Endothelial cell of umbilical vein (primary cell): Measurements from ENCODE around the gene METTL27. TPM values are rescaled to one million over a fixed set of nuclear protein-coding genes. Genes with fewer than 3 reads are reported as not detected.

Experiments
- BruUV-seq: library from RNA; stranded (reverse); fragments of 400-500 nt; replicated peaks from 2 replicates; lab custom pipeline; 2021; lab: Mats Ljungman, UMichigan
- CTCF ChIA-PET: fragments of 300-600, 350-600 bp; sonication (Branson Sonifier 250); formaldehyde crosslinking; loops from one replicate; lab custom pipeline; 2021; ENCODE audit warnings: antibody characterized with exemption, inconsistent platforms; lab: Charles Lee
- POLR2A ChIA-PET: fragments of 300-600, 350-600 bp; sonication (Branson Sonifier 250); formaldehyde crosslinking; loops from one replicate; lab custom pipeline; 2021; ENCODE audit warnings: antibody characterized with exemption, inconsistent platforms; lab: Charles Lee
- DNase-seq: peaks from one replicate; pipeline ENCODE4 v3.0.0-alpha.2; 2011; ENCODE audit warnings: low read depth, low spot score
- FAIRE-seq: peaks from 2 replicates; lab custom pipeline; 2011; peaks lifted over from hg19 to GRCh38; lab: Jason Lieb, UNC
- H2AFZ ChIP-seq: 2 replicates; pipeline ENCODE4 v1.6.0; 2012; ENCODE audit warnings: low read depth, low read length, control low read depth, inconsistent platforms
- H3K27ac ChIP-seq: 2 replicates; pipeline ENCODE4 v1.5.1; 2011; ENCODE audit warnings: low read depth, mild to moderate bottlenecking, control low read depth, low read length, moderate library complexity; ENCODE audit not compliant: insufficient read depth
- H3K27me3 ChIP-seq, 2 experiments: 2 replicates each; pipeline versions ENCODE4 v1.6.0 to v1.6.1; 2011; ENCODE audit warnings: low read length in 2 of 2, mixed read lengths in 1 of 2; ENCODE audit not compliant: control insufficient read depth in 2 of 2, insufficient read depth in 2 of 2
- H3K36me3 ChIP-seq, 2 experiments: 2 replicates in 1 of 2; 3 replicates in 1 of 2; pipeline ENCODE4 v1.5.1; 2011; ENCODE audit warnings: low read length in 2 of 2, mild to moderate bottlenecking in 1 of 2, moderate library complexity in 1 of 2; ENCODE audit not compliant: control insufficient read depth in 2 of 2, insufficient read depth in 2 of 2; ENCODE audit errors: extremely low read depth in 1 of 2
- H3K4me1 ChIP-seq: 3 replicates; pipeline ENCODE4 v1.5.1; 2011; ENCODE audit warnings: mild to moderate bottlenecking, low read length; ENCODE audit not compliant: control insufficient read depth, insufficient read depth; ENCODE audit errors: extremely low read depth
- H3K4me2 ChIP-seq: 2 replicates; pipeline ENCODE4 v1.6.1; 2011; ENCODE audit warnings: low read length, control low read depth, mixed read lengths; ENCODE audit not compliant: insufficient read depth
- H3K4me3 ChIP-seq, 3 experiments: fragments of 200-600 bp in 1 of 3; sonication (generic), shearing (Covaris generic) in 1 of 3; replicated peaks in 1 of 3; 2 replicates each; pipeline ENCODE4 v1.5.1; 2011 to 2016; ENCODE audit warnings: control low read depth in 3 of 3, low read length in 3 of 3, mild to moderate bottlenecking in 2 of 3, inconsistent platforms in 1 of 3, low read depth in 1 of 3, moderate library complexity in 1 of 3; ENCODE audit not compliant: insufficient read depth in 1 of 3
- H3K79me2 ChIP-seq: 2 replicates; pipeline ENCODE4 v1.6.0; 2012; ENCODE audit warnings: low read length, inconsistent platforms; ENCODE audit not compliant: control insufficient read depth, insufficient read depth
- H3K9ac ChIP-seq: replicated peaks from 2 replicates; pipeline ENCODE3; 2011; ENCODE audit warnings: low read length, control low read depth; ENCODE audit not compliant: insufficient read depth; ENCODE audit errors: extremely low read depth
- H3K9me1 ChIP-seq: replicated peaks from 3 replicates; pipeline ENCODE4 v1.6.0; 2011; ENCODE audit warnings: mild to moderate bottlenecking, low read length; ENCODE audit not compliant: control insufficient read depth, insufficient read depth; ENCODE audit errors: extremely low read depth
- H3K9me3 ChIP-seq: replicated peaks from 2 replicates; pipeline ENCODE4 v1.5.1; 2012; ENCODE audit warnings: low read length, inconsistent platforms; ENCODE audit not compliant: control insufficient read depth, insufficient read depth
- H4K20me1 ChIP-seq: replicated peaks from 2 replicates; pipeline ENCODE3; 2011; ENCODE audit warnings: mild to moderate bottlenecking, low read length; ENCODE audit not compliant: control insufficient read depth, insufficient read depth; ENCODE audit errors: extremely low read depth
- CTCF ChIP-seq, 2 donors: IDR thresholded peaks; 1 replicate in 1 of 2; 2 replicates in 1 of 2; pipeline ENCODE4 v1.5.1; 2011; ENCODE audit warnings: low read length in 2 of 2, mild to moderate bottlenecking in 2 of 2, moderate library complexity in 2 of 2, control low read depth in 1 of 2, inconsistent platforms in 1 of 2, low read depth in 1 of 2; ENCODE audit not compliant: insufficient read depth in 1 of 2; ENCODE audit errors: extremely low read depth in 1 of 2
- EZH2 ChIP-seq: IDR thresholded peaks from 2 replicates; pipeline ENCODE4 v1.6.1; 2012; ENCODE audit warnings: borderline replicate concordance, low read depth, mild to moderate bottlenecking, moderate library complexity, low read length, inconsistent platforms; ENCODE audit not compliant: severe bottlenecking
- FOS ChIP-seq: IDR thresholded peaks from 2 replicates; pipeline ENCODE4 v1.6.1; 2011; ENCODE audit warnings: mild to moderate bottlenecking, low read length, moderate library complexity, borderline replicate concordance; ENCODE audit not compliant: insufficient read depth
- GATA2 ChIP-seq: IDR thresholded peaks from 2 replicates; pipeline ENCODE4 v1.7.0; 2011; ENCODE audit warnings: low read depth, mild to moderate bottlenecking, moderate library complexity, mixed read lengths, low read length; ENCODE audit not compliant: insufficient read length, insufficient read depth
- JUN ChIP-seq: IDR thresholded peaks from 2 replicates; pipeline ENCODE4 v1.6.1; 2011; ENCODE audit warnings: borderline replicate concordance, low read depth; ENCODE audit not compliant: insufficient read length, insufficient read depth
- MAX ChIP-seq: IDR thresholded peaks from 2 replicates; pipeline ENCODE4 v1.6.1; 2011; ENCODE audit not compliant: insufficient read depth, insufficient read length
- MYC ChIP-seq: IDR thresholded peaks from one replicate; pipeline ENCODE4 v1.6.1; 2011; ENCODE audit warnings: mild to moderate bottlenecking, low read depth, low read length
- POLR2A ChIP-seq: IDR thresholded peaks from 2 replicates; pipeline ENCODE4 v1.6.1; 2012; ENCODE audit warnings: low read depth, mild to moderate bottlenecking, control low read depth, low read length
- POLR2AphosphoS5 ChIP-seq: IDR thresholded peaks from 2 replicates; pipeline ENCODE4 v1.6.1; 2012; ENCODE audit warnings: low read depth, mild to moderate bottlenecking, control low read depth, low read length, moderate library complexity; ENCODE audit not compliant: insufficient read depth
- dilution Hi-C: fragments of 300-500 bp; cut with MboI; formaldehyde crosslinking; loops from one replicate; pipeline ENCODE4 v1.15.0; 2019; ENCODE audit warnings: low sequenced_read_pairs; ENCODE audit not compliant: extremely low pct_ligation_motif_present
- intact Hi-C: fragments of 100-400 bp; cut with micrococcal nuclease; formaldehyde crosslinking; loops from one replicate; pipeline ENCODE4 v1.10.0; 2022
- polyA plus RNA-seq, 4 experiments: library from polyadenylated mRNA; depleted of rRNA in 3 of 4; stranded (reverse) in 3 of 4; unstranded in 1 of 4; fragments of >200 nt; gene quantifications; 2 replicates each; pipeline versions ENCODE4 v1.2.1 to v1.2.3, GENCODE V29; 2011 to 2012; ENCODE audit warnings: missing spikeins in 1 of 4
- total RNA-seq: library from RNA; stranded (reverse); gene quantifications from 2 replicates; pipeline ENCODE4 v1.2.3, GENCODE V29; 2021

The METTL27 gene
- total and polyA plus RNA-seq, 2 donors (not counting 3 experiments of a cell fraction or from before 2014, with no cell fraction given) = 6.9 to 10.8 TPM

GRCh38 chr7:73844848-73845460 is 2.6 kb upstream of the METTL27 start:
- ChIA-PET CTCF (no interaction called here), POLR2A (no interaction called here)
- Histone ChIP-seq H4K20me1 (no peaks in the 10 kb centered on the region), H3K27ac (no peak overlapping the region), H3K4me1 (peaks cover 2% of the 10 kb centered on the region), H3K79me2 (no peaks in the 10 kb centered on the region), H3K4me2 (no peak overlapping the region), H3K9me1 (no peaks in the 10 kb centered on the region), H3K9ac (no peak overlapping the region), H2AFZ (no peak overlapping the region), H3K4me3 (no peak overlapping the region), H3K9me3 (no peaks in the 10 kb centered on the region), H3K27me3 (no peaks in the 10 kb centered on the region), H3K36me3 (no peaks in the 10 kb centered on the region)
- DNase-seq = no peak
- dilution Hi-C loops (no loop called here), intact Hi-C loops (no loop called here)
- FAIRE-seq = no peak
- BruUV-seq = no TSS peak
- no peak for TF ChIP-seq POLR2AphosphoS5
- no peak for TF ChIP-seq MAX
- no peak for TF ChIP-seq EZH2
- no peak for TF ChIP-seq MYC
- TF ChIP-seq JUN = no peak
- TF ChIP-seq CTCF (IDR thresholded peaks at IDR 0.05; ENCODE audit: extremely low read depth in 1 of 2, insufficient read depth in 1 of 2, low read depth in 1 of 2, low read length in 2 of 2) = no peak
- TF ChIP-seq POLR2A = no peak
- TF ChIP-seq GATA2 = no peak
- TF ChIP-seq FOS = no peak
